Nephron progenitor cell (in vitro differentiated cells): ENCODE results near the gene GPHN.

Experiments
- DNase-seq: peaks from one replicate; pipeline ENCODE4 v3.0.0; 2021
- H3K27ac Mint-ChIP-seq: 2 replicates; pipeline ENCODE4 v1.8.0; 2021; ENCODE audit warnings: mild to moderate bottlenecking, moderate library complexity, mixed read lengths
- H3K27me3 Mint-ChIP-seq: 2 replicates; pipeline ENCODE4 v1.8.0; 2021; ENCODE audit warnings: mild to moderate bottlenecking, low read depth, mixed read lengths; ENCODE audit not compliant: poor library complexity
- H3K36me3 Mint-ChIP-seq: 2 replicates; pipeline ENCODE4 v1.8.0; 2021; ENCODE audit warnings: low read depth, mixed read lengths
- H3K4me1 Mint-ChIP-seq: 2 replicates; pipeline ENCODE4 v1.8.0; 2021; ENCODE audit warnings: mixed read lengths
- H3K4me3 Mint-ChIP-seq: 2 replicates; pipeline ENCODE4 v1.8.0; 2021; ENCODE audit warnings: mild to moderate bottlenecking, moderate library complexity, mixed read lengths
- H3K9me3 Mint-ChIP-seq: 2 replicates; pipeline ENCODE4 v1.8.0; 2021; ENCODE audit warnings: mild to moderate bottlenecking, moderate library complexity, mixed read lengths
- CTCF ChIP-seq: fragments of 200-600 bp; sonication (generic); IDR thresholded peaks from 2 replicates; pipeline ENCODE4 v1.5.0; 2021; ENCODE audit warnings: antibody characterized with exemption

GPHN gene

GRCh38 chr14:66641861-66642635 is 134.1 kb downstream of the GPHN start:
- H3K36me3 Mint-ChIP-seq = no peaks in the 10 kb centered on the region
- DNase-seq = no peak
- H3K27me3 Mint-ChIP-seq = no peaks in the 10 kb centered on the region
- H3K27ac Mint-ChIP-seq = peak overlapping the region; percentile 6
- no peak for TF ChIP-seq CTCF
- peaks cover 7% of the 10 kb centered on the region for H3K4me1 Mint-ChIP-seq
- no peak overlapping the region for H3K4me3 Mint-ChIP-seq
- no peaks in the 10 kb centered on the region for H3K9me3 Mint-ChIP-seq

- no peak overlapping the region for H3K4me3 Mint-ChIP-seq
- TF ChIP-seq CTCF = no peak
- DNase-seq = no peak
- H3K36me3 Mint-ChIP-seq = no peaks in the 10 kb centered on the region
- peaks cover 7% of the 10 kb centered on the region for H3K4me1 Mint-ChIP-seq
- H3K9me3 Mint-ChIP-seq = no peaks in the 10 kb centered on the region
- H3K27me3 Mint-ChIP-seq = no peaks in the 10 kb centered on the region
- H3K27ac Mint-ChIP-seq = no peak overlapping the region
These were observed 135.4 kb downstream of the GPHN start for GRCh38 chr14:66643344-66643743.

GRCh38 chr14:66645716-66646115 is 137.8 kb downstream of the GPHN start:
- no peak for TF ChIP-seq CTCF
- H3K9me3 Mint-ChIP-seq = no peaks in the 10 kb centered on the region
- no peaks in the 10 kb centered on the region for H3K36me3 Mint-ChIP-seq
- H3K27ac Mint-ChIP-seq = no peak overlapping the region
- H3K27me3 Mint-ChIP-seq = no peaks in the 10 kb centered on the region
- DNase-seq = no peak
- H3K4me3 Mint-ChIP-seq = no peak overlapping the region
- peaks cover 7% of the 10 kb centered on the region for H3K4me1 Mint-ChIP-seq

GRCh38 chr14:66649498-66649897 is 141.6 kb downstream of the GPHN start:
- no peak for DNase-seq
- Mint-ChIP-seq H3K27me3 (no peaks in the 10 kb centered on the region), H3K4me1 (no peaks in the 10 kb centered on the region), H3K9me3 (peaks cover under 1% of the 10 kb centered on the region), H3K36me3 (no peaks in the 10 kb centered on the region), H3K27ac (peak overlapping the region; percentile 54), H3K4me3 (no peak overlapping the region)
- TF ChIP-seq CTCF = no peak

GRCh38 chr14:66650491-66650911 is 142.6 kb downstream of the GPHN start:
- no peaks in the 10 kb centered on the region for H3K27me3 Mint-ChIP-seq
- H3K27ac Mint-ChIP-seq = no peak overlapping the region
- H3K9me3 Mint-ChIP-seq = peaks cover 10% of the 10 kb centered on the region
- no peaks in the 10 kb centered on the region for H3K4me1 Mint-ChIP-seq
- peaks cover 2% of the 10 kb centered on the region for H3K36me3 Mint-ChIP-seq
- H3K4me3 Mint-ChIP-seq = no peak overlapping the region
- TF ChIP-seq CTCF = no peak
- no peak for DNase-seq
